GM12872 (cell line): Measurements from ENCODE around the gene SHTN1.

Experiments
- CTCF ChIP-seq: IDR thresholded peaks from 3 replicates; pipeline ENCODE4 v1.5.1; 2011; ENCODE audit warnings: low read depth, mild to moderate bottlenecking, low read length, moderate library complexity; ENCODE audit not compliant: insufficient read depth

SHTN1 gene

DNA sequence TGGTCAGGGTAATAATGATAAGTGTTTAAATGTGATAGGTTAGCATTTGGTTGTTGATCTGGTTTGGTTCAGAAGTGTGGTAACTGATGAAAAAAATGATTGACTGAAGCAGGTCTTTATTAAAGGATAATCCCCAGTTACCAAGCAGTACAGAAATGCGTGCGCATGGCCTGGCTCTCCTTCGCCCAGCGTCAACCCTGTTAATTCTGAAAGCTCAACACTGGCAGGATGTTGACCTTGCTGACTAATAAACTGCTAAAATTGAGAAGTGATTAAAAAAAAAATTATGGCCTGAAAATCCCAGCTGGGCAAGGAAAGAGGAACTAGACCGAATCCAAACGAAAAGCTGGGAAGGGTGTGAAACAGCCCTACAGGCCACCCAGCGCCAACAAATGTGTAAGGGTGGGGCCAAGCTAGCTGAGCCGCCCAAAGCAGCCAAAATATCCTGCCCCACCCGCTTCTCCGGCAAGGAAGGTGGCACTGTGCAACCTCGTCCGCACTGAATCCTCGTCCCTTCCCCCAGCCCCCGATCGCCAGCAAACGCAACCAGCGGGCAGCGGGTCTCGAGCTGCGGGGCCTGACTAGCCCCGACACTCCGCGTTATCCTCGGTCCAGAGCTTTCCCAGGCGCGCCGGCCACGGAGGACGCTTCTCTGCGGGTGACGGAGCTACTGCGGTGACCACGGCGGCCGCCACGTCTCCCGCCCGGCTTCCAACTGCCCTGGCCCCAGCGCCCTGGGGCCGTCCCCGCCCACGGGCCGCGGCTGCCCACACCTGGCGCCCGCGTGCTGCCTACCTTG lies 561 bp downstream of the SHTN1 start:
- no peak for TF ChIP-seq CTCF

DNA sequence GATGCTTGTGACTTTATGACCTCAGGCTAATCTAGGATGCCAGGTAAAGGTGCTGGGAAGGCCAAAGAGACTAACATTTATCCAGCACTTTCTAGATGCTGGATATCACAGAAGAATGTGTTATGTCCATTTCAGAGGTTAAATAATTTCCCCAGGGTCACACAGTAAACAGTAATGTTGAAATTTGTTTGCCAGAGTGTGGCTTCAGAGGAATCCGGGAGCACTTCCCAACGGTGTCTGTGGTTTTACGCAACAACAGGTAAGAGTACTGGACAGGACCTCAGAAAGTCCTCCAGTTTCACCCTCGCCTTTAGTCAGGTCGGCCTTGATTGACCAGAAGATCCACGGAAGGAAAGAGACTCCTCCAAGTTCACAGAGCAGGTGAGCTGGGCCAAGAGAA lies 1.7 kb downstream of the SHTN1 start:
- TF ChIP-seq CTCF: no peak

DNA sequence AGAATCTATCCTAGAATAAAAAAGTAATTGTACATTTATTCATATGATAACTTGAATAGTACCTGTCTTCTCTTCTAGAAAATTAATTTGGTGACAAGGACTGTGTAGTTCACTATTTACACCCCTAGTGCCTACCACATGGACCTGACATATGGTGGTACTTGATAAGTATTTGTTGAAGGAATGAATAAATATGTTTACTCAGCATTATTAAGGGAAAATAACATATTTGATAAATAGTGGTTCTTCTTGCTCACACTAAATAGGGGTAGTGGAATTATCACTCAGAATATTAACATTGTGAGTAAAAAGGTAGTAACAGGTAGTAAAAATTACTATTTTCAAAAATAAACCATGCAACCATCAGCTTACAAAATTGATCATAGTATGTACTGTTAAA lies 2.8 kb downstream of the SHTN1 start:
- no peak for TF ChIP-seq CTCF

DNA sequence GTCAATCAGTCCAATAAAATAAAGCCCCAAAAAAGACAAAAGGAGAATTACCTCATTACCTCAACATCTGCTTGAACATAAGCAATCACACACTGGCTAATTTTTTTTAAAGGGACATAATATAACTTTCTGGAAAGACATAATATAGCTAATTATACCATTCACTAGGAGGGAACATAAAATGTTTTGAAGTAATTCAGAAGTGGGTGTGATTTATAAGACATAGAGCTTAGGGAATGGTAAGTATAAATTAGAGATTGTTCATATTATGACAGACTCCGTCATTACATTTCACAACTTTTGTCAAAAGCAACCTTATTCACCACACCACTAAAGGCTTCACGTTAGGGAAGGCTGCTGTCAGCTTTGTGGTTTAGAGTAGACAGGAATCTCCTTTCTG lies 3.8 kb downstream of the SHTN1 start:
- no peak for TF ChIP-seq CTCF

DNA sequence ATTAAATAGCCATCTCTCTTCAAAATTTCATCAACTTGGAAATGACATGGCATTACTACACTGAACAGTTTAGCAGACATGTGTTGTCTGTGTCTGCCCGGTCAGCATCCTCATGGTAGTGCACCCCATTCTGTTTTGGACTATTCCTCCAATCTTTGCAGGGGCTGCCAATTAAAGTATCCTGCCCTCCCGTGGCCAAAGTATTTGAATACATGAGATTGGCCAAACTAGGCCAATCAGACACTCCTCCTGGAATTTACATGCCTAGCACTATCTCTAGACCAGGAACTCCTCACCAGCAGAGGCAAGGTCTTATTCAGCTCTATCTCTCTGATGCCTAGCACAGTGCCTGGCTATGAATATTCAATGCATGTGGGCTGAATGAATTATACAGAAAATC lies 4.4 kb downstream of the SHTN1 start:
- TF ChIP-seq CTCF: no peak

DNA sequence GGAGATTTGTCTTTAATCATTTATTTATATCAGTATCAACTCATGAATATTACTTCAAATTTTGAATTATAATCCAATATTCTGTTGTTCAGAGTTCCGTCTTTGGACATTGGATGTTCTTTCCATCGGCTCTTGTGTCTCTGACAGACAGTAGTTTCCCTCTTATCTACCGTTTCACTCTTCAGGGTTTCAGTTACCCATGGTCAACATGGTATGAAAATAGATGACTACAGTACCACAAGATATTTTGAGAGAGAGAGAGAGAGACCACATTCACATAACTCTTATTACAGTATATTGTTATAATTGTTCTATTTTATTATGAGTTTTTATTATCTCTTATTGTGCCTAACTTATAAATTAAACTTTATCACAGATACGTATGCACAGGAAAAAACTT lies 6.8 kb downstream of the SHTN1 start:
- TF ChIP-seq CTCF: no peak

DNA sequence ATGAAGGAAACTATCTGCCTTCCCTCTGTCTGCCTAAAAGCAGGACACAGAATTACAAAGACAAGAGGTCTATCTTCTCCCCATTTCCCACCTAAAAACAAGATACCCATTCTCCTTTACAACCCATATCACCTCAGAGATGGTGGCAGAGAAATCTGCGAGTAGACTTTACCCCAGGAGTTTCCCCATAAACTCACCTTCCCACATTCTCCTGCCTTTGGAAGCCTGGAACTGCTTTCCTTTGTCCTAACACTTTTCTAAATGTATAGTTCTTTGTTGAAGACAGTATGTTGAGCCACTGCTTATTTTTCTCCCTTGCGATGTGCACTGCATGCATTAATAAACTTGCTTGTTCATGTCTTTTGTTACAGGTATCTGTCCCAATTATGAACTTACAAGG lies 8.0 kb downstream of the SHTN1 start:
- TF ChIP-seq CTCF: no peak
